RCC 7860 (cell line): ENCODE data around the gene PNPLA1.

Source experiments
- DNase-seq: peaks from one replicate; pipeline ENCODE4 v3.0.0-alpha.2; 2015; ENCODE audit warnings: low spot score
- FAIRE-seq: peaks from 2 replicates; lab custom pipeline; 2012; peaks lifted over from hg19 to GRCh38; lab: Jason Lieb, UNC

Gene PNPLA1

DNA sequence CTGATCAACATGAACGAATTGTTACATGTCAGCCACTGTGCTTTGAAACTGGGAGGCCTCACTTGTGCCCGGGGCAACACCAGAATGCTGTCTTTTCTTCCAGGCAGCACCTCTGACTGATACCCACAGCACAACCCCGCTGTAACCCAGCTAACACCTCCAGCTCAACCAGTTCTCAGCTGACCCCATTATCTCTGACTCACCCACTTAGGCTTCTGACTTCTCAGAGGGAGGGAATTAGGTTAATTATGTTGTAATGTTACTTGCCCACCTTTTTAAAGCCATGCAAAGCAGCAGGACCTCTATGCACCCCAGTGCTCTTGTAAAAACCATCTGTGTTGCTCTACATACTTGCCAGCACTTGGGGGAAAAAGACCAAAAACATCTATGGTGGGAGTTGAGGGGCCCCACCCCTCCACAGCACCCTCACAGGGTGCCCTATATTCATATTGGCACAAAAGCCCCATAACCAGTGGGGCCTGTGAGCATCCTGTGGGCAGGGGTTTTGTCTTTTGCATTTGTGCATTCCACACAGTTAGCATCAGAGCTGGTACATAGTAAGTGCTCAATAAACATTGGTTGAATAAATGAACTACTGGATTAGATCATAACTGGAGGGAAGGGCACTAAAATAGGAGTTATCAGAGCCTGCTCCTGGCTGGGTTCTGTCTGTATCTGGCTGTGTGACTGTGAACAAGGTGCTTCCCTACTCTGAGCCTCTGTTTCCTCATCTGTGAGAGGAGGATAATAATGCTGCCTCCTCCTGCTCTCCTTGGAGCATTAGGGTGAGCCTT, 44.6 kb downstream of the PNPLA1 start:
- FAIRE-seq (no peak), DNase-seq (no peak)

- FAIRE-seq (no peak), DNase-seq (no peak)
Measured at GRCh38 chr6:36315921-36316320, 46.1 kb downstream of the PNPLA1 start.

DNA sequence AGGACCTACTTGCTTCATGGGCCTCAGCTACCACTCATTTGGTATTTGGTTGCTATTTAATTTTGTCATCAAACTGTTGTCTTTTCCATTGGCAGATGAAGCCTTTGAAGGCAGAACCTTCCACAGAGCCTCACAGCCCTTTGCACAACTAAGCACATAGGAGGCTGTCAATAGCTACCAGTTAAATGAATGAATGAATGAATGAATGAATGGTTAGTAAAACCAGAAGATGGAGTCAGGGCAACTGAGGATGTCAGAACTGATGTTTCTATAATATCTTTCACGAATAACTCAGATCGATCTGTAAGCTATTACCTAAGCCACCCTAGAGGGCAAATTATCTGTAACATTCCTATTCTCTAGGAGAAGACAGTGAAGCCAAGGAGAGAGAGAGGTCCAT, 47.8 kb downstream of the PNPLA1 start:
- FAIRE-seq: no peak

GRCh38 chr6:36318690-36319435, 49.0 kb downstream of the PNPLA1 start:
- no peak for DNase-seq
- no peak for FAIRE-seq

More for the DNA sequence above, 47.8 kb downstream of the PNPLA1 start:
- no peak for DNase-seq

GRCh38 chr6:36319436-36319762, 49.5 kb downstream of the PNPLA1 start:
- FAIRE-seq (no peak), DNase-seq (no peak)

GRCh38 chr6:36319821-36320220, 50.0 kb downstream of the PNPLA1 start:
- FAIRE-seq: no peak
- DNase-seq: no peak

DNA sequence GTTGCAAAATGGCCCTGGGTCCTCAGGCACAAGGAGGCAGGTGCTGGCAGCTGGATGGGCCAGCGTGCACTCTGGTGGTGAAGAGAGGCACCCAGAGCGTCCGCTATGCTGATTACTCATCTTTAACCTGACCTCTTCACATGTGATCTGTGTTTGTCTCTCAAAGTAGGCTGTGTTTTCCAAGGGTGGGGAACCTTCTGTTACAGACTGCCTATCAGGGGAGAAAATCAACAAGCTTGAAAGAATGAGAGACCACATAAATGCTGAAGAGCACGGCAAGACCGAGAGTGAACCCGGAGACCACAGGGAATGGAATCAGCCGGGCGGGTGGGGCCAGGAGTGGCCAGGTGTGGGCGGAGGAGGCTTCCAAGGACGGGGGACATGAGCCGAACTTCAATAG, 50.6 kb downstream of the PNPLA1 start:
- DNase-seq (no peak), FAIRE-seq (no peak)

- DNase-seq (no peak), FAIRE-seq (no peak)
Measured at GRCh38 chr6:36322591-36322990, 52.7 kb downstream of the PNPLA1 start.

DNA sequence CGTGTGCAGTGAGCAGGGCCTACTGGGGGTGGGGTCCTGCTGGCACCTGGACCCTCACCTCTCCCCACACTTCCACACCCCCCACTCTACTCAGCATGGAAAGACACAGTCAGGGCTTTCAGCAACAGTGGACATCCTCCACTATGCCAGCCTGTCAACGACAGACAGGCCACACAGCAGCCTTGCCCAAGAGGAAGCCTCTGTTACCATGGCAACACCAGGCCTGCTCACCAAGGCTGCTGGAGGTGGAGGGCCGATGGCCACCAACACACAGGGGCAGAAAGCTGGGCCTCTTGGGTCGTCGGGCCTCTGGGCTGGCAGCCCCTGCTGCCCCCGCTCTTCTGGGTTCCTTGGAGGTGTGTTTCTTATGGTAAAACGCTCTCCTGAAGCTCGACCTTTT, 53.2 kb downstream of the PNPLA1 start:
- no peak for DNase-seq
- no peak for FAIRE-seq

DNA sequence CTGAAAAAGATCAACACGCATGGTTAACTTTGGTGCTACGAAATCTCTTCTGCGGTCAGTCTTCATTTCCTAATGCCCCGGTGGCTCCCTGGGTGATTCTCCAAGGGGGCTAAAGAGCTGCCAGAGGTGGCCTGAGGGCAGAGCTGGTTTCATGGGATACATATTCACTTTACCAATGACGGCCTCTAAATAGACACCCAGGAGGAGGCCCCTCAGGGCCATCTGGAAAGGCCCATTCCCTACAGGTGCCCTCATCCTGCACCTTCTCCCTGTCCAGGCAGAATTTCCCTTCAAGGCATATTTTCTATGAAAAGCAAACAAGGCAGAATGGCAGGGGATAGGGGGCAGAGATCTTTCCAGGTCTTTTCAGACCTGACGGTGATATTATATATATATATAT, 54.3 kb downstream of the PNPLA1 start:
- no peak for FAIRE-seq
- DNase-seq: no peak

- FAIRE-seq: no peak
- no peak for DNase-seq
Measured at GRCh38 chr6:36324715-36325114, 54.9 kb downstream of the PNPLA1 start.

DNA sequence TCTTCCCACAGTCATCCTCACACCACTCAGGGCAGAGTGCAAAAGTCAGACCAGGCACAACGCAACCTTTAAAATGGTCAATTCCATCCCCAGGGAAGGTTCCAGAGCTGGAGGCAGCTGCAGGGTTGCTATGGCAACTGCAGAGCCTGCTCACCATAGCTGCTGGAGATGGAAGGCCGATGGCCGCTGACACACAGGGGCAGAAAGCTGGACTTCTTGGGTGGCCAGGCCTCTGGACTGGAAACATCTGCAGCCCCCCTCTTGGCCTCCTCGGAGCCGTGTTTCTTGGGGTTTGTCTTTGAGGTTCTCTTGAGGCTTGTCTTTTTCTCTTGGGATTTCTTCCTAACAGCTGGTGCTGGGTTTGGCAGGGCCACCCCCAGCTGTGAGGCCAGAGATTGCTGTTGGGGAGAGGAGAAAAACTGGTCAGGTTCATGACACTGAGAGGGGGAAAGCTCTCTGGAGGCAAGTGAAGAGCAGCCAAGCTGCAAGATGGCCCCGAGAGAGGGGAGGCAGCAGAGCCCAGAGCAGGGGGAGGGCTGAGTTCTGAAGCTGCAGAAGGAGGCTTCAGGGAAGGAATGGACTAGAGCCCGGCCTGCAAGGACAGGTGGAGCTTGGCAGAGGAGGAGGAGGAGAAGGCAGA, 56.6 kb downstream of the PNPLA1 start:
- no peak for FAIRE-seq
- no peak for DNase-seq

DNA sequence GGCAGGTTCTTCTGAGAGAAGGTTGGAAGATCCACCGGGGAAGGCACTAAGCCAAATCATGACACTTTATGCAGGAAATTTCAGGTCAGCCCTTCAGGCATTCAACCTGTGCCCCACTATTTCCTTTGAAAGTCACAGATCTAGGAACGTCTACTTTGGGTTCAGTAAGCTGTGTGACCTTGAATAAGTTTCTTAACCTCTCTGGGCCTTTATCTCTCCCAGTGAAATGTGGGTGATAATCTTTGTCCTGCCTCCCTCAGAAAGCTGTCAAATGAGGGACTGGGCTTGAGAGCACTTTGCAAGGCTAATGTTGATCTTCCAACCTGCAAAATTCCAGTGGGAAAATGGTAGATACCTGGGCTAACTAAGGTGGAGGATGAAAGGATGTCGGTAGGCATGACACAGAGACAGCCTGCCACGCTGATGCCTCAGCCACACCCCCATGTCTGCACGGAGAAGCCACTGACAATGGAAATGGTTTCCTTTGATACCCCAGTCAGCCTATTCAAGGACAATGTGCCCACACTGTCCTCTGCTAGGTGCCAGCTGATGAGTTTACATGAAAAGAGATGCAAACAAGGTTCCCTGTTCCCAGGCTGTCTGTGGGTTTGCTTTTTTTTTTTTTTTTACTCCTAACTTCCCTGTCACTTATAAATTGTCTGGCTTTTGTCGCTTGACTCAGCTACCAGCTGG, 57.5 kb downstream of the PNPLA1 start:
- DNase-seq: no peak
- FAIRE-seq: no peak

GRCh38 chr6:36327919-36328236, 58.0 kb downstream of the PNPLA1 start:
- no peak for DNase-seq
- FAIRE-seq: no peak

DNA sequence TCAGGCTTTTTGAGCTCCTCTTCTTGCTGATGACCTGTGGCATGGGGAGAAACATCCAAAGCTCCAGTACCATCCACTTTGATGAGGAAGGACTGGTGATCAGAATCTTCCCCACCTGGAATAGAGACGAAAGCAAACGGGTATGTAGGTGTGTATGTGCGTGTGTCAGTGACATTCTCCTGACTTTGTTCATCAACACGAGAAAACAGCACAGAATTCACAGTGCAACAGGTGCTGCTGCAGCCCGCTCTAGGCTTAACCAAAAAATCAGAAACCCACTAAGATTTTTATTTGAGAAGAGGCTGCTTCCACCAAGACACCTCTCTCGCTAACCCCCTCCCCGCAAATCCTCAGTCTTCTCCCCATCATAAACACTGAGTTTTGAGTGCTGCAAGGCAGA, 58.7 kb downstream of the PNPLA1 start:
- FAIRE-seq: no peak

DNA sequence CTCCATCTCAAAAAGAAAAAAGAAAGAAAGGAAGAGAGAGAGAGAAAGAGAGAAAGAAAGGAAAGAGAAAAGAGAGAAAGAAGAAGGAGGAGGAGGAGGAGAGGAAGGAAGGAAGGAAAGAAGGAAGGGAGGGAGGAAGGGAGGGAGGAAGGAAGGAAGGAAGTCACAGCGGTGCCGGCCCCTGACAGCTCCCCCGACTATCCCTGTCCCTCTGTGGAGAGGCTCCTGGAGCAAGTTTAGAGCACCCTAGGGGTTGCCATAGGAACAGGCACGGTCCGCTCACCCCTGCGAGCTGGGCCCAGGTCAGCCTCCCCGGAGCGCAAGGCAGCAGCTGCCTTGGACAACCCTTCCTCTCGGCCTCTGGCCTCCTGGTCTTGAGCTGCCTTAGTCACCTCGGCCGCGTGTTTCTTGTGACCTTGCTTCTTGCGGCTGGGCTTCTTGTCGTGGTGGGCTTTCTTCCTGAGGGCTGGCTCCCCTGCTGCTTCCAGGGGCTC, 60.0 kb downstream of the PNPLA1 start:
- DNase-seq: no peak
- no peak for FAIRE-seq

More for the DNA sequence above, 58.7 kb downstream of the PNPLA1 start:
- DNase-seq: no peak

DNA sequence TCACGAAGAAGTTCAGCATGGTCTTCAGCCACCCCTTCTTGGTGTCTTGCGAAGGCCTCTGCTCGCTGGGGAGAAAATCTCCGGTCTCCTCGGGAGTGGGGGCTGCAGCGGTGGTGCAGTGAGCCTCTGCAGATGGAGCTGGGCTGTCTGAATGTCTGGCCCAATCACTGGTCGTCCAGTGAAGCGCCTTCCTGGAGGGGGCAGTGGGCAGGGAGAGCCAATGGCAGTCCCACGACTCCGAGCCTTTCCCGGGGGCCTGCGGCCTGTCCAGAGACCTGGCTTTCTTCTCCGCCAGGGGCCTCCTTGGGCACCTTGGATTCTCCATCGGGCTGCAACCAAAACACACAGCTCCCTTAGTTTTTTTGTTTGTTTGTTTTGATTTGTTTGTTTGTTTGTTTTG, 60.5 kb downstream of the PNPLA1 start:
- no peak for DNase-seq
- FAIRE-seq: no peak

DNA sequence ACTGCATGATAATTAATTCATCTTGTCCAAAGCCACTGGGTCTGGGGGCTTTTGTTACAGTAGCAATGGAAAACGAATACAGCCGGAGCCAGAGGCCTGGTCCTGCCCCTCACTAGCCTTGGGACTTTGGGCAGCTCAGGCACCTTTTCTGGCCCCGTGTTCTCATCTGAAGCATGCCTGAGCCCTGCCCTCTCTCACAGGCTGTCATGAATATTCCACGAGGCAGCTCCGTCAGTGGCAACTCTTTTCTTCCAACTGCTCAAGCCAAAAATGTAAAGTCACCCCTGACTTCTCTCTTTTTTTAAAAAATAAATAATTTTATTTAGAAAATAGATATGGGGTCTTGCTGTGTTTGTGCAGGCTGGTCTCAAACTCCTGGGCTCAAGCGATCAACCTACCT, 61.5 kb downstream of the PNPLA1 start:
- no peak for DNase-seq
- FAIRE-seq: no peak

GRCh38 chr6:36333171-36333895, 63.5 kb downstream of the PNPLA1 start:
- FAIRE-seq (no peak), DNase-seq (no peak)

DNA sequence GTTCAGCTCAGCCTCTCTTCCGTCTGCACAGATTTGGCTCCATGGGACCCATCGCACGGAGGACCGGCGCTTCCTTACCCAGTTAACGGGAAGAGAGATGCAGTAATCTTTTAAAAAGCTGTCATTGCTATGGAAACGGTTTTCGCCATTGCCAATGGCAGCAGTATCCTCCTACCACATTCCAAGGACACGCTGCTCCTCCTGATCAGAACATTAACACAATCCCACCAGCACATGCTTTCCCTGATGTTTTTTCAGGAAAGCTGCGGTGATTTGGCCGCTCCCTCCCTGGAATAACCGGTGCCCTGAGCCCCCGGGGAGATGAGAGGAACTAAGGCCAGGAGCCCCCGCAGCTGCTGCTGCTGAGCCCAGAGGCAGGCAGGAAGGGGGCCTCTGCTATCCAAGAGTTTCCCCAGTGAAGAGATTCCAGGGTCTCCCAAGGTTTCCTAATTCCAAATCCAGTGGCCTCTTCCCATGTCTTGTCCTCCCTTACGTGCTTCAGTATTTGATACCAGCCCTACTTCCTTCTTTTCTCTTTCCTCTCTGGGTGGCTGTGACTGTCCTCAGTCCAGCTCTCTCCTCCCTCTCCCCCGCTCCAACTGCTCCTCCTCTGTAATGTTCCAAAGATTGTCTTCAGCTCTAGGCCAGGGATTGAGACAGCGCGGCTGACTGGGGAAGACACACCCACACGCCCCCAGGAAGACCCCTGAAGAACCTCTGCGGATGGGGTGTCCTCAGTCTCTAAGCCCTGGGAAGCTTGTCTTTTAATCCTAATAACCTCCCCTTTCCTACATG, 64.3 kb downstream of the PNPLA1 start:
- no peak for FAIRE-seq
- no peak for DNase-seq
